Activated T-cell treated with anti-CD3 and anti-CD28 coated beads, Interleukin-2, amount 50 U/mL, for 4 hours (primary cell): ENCODE measurements around the gene NKAP. TPM values are rescaled to one million over a fixed set of nuclear protein-coding genes. Genes with fewer than 3 reads are reported as not detected.
"Not testable (repeated sequence)": the region's sequence is repeated elsewhere in the genome, so short reads cannot be mapped to it uniquely, and the experiment has no call there.

Source experiments
- ATAC-seq, 2 donors: fragments of 200-7000 bp; cut with Tn5 transposase; one replicate each; pipeline ENCODE4 v1.10.0; 2021
- DNase-seq: peaks from one replicate; pipeline ENCODE4 v3.0.0-alpha.2; 2020
- H3K27me3 Mint-ChIP-seq: one replicate; pipeline ENCODE4 v1.8.0; 2021; ENCODE audit warnings: low read depth, mixed read lengths
- H3K36me3 Mint-ChIP-seq: one replicate; pipeline ENCODE4 v1.8.0; 2022; ENCODE audit warnings: mixed read lengths; ENCODE audit not compliant: insufficient read depth
- H3K4me1 Mint-ChIP-seq: one replicate; pipeline ENCODE4 v1.8.0; 2021; ENCODE audit warnings: low read depth, mixed read lengths
- H3K4me3 Mint-ChIP-seq: one replicate; pipeline ENCODE4 v1.8.0; 2021; ENCODE audit warnings: mild to moderate bottlenecking, moderate library complexity, mixed read lengths
- H3K9me3 Mint-ChIP-seq: one replicate; pipeline ENCODE4 v1.8.0; 2021; ENCODE audit warnings: mixed read lengths
- total RNA-seq, 3 donors: library from RNA; stranded (reverse); gene quantifications; one replicate each; pipeline ENCODE4 v1.2.1, GENCODE V29; 2021

Gene NKAP
- total RNA-seq, 3 donors from 2014 or later: 9.0 to 10.5 (median 9.8) TPM

DNA sequence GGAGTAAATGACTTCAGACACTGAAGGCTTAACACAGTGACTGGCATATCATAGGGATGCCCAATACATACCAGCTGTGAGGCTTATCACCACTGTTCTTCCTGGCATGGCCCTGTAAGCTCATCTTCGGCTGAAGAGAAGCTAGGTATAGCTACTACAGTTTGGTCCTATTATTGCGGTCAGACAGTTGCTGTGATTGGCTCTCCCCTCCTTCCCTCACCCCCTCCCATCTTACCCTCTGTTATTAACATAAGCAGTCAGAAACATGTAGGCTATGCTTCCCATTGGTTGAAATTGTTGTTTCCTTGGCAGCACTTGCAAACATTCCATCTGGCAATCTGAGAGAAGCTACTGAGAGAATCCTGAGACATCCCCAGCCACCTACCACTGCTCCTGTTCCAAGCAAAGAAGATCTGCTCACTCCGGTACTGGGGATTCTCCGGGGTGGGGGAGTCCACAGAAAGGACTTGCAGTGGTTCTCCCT lies 47.7 kb downstream of the NKAP start, which contains the start of gene AKAP14:
Gene AKAP14 (plus strand): TSS at position 51 of the 484 bp plus-strand sequence. CDS start 7,331 bp downstream, outside the sequence.
- Mint-ChIP-seq H3K9me3 (no peaks in the 10 kb centered on the region), H3K4me3 (no peak within 1 kb of the TSS), H3K27me3 (no peaks in the 10 kb centered on the region), H3K36me3 (no peaks in the 10 kb centered on the region), H3K4me1 (peaks cover under 1% of the 10 kb centered on the region)
- DNase-seq: no peak
- ATAC-seq: no peak

DNA sequence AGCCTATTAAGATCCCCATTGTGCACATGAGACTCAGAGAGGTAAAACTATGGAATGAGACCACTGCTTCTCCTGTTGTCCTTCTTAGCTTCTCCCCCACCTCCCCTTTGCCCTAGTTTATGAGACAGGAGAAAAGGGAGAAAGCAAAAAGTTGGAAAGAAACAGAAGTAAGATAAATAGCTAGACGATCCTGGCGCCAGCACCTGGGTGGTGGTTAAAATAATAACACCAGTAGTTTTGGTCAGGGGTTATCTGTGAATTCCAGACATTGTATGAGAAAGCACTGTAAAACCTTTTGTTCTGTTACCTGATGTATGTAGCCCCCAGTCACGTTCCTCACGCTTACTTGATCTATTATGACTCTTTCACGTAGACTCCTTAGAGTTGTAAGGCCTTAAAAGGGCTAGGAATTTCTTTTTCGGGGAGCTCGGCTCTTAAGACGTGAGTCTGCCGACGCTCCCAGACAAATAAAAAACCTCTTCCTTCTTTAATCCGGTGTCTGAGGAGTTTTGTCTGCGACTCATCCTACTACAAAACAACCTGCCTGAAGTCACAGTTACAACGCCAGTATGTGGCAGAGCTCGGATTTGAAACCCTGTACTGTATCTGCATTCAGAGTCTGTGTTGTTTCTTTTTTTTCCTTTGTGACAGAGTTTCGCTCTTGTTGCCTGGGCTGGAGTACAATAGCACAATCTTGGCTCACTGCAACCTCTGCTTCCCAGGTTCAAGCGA lies 51.4 kb downstream of the NKAP start:
- not testable (repeated sequence) for H3K4me1 Mint-ChIP-seq

DNA sequence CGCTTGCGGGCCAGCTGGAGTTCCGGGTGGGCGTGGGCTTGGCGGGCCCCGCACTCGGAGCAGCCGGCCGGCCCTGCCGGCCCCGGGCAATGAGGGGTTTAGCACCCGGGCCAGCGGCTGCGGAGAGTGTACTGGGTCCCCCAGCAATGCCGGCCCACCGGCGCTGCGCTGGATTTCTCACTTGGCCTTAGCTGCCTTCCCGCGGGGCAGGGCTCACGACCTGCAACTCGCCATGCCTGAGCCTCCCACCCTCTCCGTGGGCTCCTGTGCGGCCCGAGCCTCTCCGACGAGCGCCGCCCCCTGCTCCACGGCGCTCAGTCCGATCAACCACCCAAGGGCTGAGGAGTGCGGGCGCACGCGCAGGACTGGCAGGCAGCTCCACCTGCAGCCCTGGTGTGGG lies 52.9 kb downstream of the NKAP start:
- not testable (repeated sequence) for H3K27me3 Mint-ChIP-seq, DNase-seq, H3K4me1 Mint-ChIP-seq, H3K9me3 Mint-ChIP-seq, ATAC-seq, H3K4me3 Mint-ChIP-seq, H3K36me3 Mint-ChIP-seq

More for the DNA sequence above, 51.4 kb downstream of the NKAP start:
- not testable (repeated sequence) for H3K36me3 Mint-ChIP-seq, DNase-seq, ATAC-seq, H3K27me3 Mint-ChIP-seq, H3K4me3 Mint-ChIP-seq, H3K9me3 Mint-ChIP-seq

DNA sequence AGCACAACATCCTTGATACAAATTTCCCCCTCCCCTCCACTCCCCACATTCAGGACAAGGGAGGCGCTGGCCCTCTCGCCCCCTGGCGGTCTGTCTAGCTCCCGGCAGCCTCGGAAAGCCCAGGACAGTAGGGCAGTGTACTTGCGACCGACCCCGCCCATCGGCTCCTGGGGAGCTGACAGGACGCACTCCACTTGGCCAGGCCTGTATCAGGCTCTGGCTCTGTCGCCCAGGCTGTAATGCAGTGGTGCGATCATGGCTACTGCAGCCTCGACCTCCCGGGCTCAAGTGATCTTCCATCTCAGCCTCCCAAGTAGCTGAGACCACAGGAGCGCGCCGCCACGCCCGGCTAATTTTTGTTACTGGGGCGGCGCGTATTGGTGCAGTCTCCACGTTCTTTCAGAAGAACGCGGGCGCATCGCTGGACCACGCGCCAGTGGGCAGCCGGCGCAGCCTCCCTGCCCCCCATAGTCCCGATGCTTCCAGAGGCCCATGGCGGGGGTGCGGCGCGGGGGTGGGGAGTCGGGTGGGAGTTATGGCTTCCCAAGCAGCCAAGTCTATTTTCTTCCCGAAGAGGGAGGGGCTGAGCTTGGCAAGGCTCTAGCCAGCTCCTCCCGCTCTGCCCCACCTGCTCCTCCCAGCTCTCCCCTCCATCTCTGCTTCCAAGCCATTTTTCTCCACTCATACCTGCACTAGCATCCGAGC lies 55.7 kb downstream of the NKAP start:
- peak overlapping the region; percentile 40 for H3K4me3 Mint-ChIP-seq

GRCh38 chrX:119885554-119886428 lies 57.8 kb downstream of the NKAP start:
- H3K9me3 Mint-ChIP-seq: no peaks in the 10 kb centered on the region
- H3K36me3 Mint-ChIP-seq: no peaks in the 10 kb centered on the region
- peak overlapping the region; percentile 45 for H3K4me3 Mint-ChIP-seq
- peaks cover 10% of the 10 kb centered on the region for H3K4me1 Mint-ChIP-seq
- H3K27me3 Mint-ChIP-seq: no peaks in the 10 kb centered on the region
- ATAC-seq (no peak), DNase-seq (no peak)

More for the DNA sequence above, 55.7 kb downstream of the NKAP start:
- Mint-ChIP-seq H3K4me1 (peaks cover 8% of the 10 kb centered on the region), H3K9me3 (no peaks in the 10 kb centered on the region), H3K36me3 (no peaks in the 10 kb centered on the region), H3K27me3 (no peaks in the 10 kb centered on the region)
- peak; percentile 43 for DNase-seq
- ATAC-seq: peak; percentile 84 to 87

- ATAC-seq: peak; percentile 89 to 91
- Mint-ChIP-seq H3K4me3 (no peak overlapping the region), H3K36me3 (peaks cover 1% of the 10 kb centered on the region)
Observed at GRCh38 chrX:119880552-119881437, 62.8 kb downstream of the NKAP start.

GRCh38 chrX:119880076-119880475 lies 63.5 kb downstream of the NKAP start:
- peaks cover 12% of the 10 kb centered on the region for H3K4me1 Mint-ChIP-seq
- H3K36me3 Mint-ChIP-seq: peaks cover 1% of the 10 kb centered on the region
- no peaks in the 10 kb centered on the region for H3K27me3 Mint-ChIP-seq
- DNase-seq: no peak
- no peak for ATAC-seq
- H3K9me3 Mint-ChIP-seq: no peaks in the 10 kb centered on the region
- no peak overlapping the region for H3K4me3 Mint-ChIP-seq

More at GRCh38 chrX:119880552-119881437, 62.8 kb downstream of the NKAP start:
- Mint-ChIP-seq H3K4me1 (peaks cover 12% of the 10 kb centered on the region), H3K9me3 (no peaks in the 10 kb centered on the region), H3K27me3 (no peaks in the 10 kb centered on the region)
- peak; percentile 9 for DNase-seq

DNA sequence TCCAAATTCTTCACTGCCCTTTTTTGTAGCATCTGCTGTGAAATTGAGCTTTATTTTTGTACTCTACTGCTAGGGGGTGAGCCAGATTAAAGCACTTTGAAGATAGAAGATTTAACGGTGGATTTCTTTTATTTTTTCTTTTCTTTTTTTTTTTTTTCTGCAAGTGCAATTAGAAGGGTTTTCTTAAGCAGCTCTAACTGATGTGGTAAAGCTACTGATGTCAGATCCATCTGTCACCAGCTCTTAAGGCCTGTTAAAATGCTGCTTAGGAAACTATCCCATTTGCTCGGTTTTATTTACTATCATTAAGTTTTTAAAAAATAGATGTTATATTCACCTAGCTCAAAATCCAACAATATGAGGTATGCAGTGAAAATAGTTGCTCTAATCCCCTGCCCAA lies 64.8 kb downstream of the NKAP start:
- Mint-ChIP-seq H3K4me3 (no peak overlapping the region), H3K9me3 (no peaks in the 10 kb centered on the region), H3K4me1 (peaks cover 14% of the 10 kb centered on the region), H3K36me3 (peaks cover 1% of the 10 kb centered on the region), H3K27me3 (no peaks in the 10 kb centered on the region)
- no peak for ATAC-seq
- DNase-seq: no peak

DNA sequence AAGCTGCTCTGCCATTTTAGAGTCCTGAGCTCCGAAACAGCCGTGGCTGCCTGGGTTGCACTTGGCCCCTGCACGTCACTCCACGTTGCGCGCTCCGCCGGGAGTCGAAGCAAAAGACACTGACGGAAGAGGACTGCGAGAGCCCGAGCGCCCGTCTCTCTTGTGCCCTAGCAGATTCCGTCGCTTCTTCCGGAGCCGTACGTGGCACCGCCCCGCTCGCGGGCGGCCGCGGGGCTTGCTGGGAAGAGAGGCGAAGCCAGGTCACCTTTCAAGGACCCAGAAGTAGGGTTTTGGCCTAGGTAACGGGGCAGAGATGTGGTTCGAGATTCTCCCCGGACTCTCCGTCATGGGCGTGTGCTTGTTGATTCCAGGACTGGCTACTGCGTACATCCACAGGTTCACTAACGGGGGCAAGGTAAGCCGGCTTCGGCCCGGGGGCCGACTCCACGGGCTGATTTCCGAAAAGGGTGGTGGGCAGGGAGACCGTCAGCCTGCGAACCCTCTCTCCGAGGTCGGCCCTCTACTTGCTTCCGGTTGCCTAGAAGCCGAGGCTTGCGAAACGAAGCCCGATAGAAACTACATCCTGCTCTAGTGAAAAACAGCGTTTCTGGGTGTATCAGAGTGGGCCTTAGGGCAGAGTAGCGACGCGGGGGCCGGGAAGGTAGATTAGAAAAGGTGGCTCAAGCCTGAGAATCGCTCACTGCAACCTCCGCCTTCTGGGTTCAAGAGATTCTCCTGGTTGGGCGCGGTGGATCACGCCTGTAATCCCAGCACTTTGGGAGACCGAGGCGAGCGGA lies 71.8 kb downstream of the NKAP start, which contains the start of the genes NDUFA1 and RNF113A:
Gene NDUFA1 (plus strand): TSS at position 234 of the 797 bp plus-strand sequence. CDS start 80 bp downstream, at position 314.
Gene RNF113A (minus strand): TSS at position 135 of the 797 bp plus-strand sequence. CDS start 120 bp downstream, at position 15.
- Mint-ChIP-seq H3K27me3 (no peaks in the 10 kb centered on the region), H3K4me1 (peaks cover 16% of the 10 kb centered on the region), H3K36me3 (no peaks in the 10 kb centered on the region), H3K4me3 (peak within 1 kb of the TSS; percentile 100), H3K9me3 (no peaks in the 10 kb centered on the region)
- ATAC-seq: peak; percentile 95 to 97
- DNase-seq: peak; percentile 75

DNA sequence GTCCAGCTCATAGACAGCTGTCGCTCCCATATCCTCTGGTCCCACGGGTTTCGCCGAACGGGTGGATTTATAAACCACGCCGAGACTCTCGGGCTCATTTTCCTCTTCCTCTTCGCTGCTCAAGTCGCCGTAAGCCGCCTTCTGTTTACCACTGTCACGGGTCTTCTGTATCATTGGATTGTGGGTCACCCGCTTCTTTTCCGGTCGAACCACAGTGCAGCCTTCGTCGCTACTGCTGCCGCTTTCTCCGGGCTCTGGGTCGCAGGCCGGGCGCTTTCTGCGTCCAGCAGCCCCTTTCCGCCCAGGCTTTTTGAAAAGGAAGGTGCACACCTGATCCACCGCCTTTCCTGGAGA lies 72.3 kb downstream of the NKAP start:
- peaks cover 16% of the 10 kb centered on the region for H3K4me1 Mint-ChIP-seq
- no peaks in the 10 kb centered on the region for H3K36me3 Mint-ChIP-seq
- no peaks in the 10 kb centered on the region for H3K9me3 Mint-ChIP-seq
- peak; percentile 46 to 53 for ATAC-seq
- H3K4me3 Mint-ChIP-seq: peak overlapping the region; percentile 100
- no peaks in the 10 kb centered on the region for H3K27me3 Mint-ChIP-seq
- DNase-seq: no peak
